Measurements from ENCODE around the gene B3GAT2.

DNA sequence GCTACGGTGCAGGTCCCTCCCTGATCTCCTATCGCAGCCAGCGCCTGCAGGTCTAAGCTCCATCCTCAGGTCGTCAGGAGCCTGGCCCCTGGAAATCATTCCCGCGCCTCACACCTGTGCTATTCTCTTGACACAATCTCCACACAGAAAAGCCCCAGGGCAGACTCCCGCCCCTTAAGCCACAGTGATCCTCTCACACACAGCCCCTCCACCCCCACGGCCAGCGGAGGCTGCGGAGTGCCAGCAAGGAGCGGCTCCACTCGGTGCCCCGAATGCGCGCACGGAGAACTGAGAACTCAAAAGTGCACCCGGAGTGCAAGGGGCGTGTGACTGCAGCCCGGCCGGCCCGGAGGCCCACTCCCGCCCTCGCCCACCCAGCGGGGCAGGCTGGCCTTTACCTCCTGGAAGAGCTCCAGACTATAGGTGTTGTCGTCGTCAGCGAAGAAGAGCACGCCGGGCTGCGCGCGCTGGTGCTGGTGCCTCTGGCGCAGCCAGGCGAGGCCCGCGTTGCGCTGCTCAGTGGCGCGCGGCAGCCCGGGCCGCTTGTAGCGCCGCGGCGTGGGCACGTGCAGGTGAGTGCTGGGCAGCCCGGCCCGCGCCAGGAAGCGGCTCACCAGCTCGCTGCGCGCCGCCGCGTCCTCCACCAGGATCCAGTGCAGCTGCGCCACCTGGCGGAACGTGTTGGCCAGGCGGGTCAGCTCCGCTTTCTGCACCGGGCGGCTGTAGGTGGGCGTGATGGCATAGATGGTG lies 1.2 kb downstream of the B3GAT2 start:
- no peak for TF ChIP-seq EZH2phosphoT487 (IDR thresholded peaks at IDR 0.05; ENCODE audit: borderline replicate concordance, low read length)
- TF ChIP-seq, protein P1, sequence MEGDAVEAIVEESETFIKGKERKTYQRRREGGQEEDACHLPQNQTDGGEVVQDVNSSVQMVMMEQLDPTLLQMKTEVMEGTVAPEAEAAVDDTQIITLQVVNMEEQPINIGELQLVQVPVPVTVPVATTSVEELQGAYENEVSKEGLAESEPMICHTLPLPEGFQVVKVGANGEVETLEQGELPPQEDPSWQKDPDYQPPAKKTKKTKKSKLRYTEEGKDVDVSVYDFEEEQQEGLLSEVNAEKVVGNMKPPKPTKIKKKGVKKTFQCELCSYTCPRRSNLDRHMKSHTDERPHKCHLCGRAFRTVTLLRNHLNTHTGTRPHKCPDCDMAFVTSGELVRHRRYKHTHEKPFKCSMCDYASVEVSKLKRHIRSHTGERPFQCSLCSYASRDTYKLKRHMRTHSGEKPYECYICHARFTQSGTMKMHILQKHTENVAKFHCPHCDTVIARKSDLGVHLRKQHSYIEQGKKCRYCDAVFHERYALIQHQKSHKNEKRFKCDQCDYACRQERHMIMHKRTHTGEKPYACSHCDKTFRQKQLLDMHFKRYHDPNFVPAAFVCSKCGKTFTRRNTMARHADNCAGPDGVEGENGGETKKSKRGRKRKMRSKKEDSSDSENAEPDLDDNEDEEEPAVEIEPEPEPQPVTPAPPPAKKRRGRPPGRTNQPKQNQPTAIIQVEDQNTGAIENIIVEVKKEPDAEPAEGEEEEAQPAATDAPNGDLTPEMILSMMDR (conservative IDR thresholded peaks at IDR 0.05; ENCODE audit: low read depth, low read length): peak; percentile 73
